NK-92 (cell line): ENCODE measurements around the gene SP8.

Experiments used
- DNase-seq: peaks from one replicate; lab custom pipeline; 2025; ENCODE audit not compliant: unreplicated experiment; lab: John Stamatoyannopoulos, UW

SP8 gene

GRCh38 chr7:20795361-20795760 lies 8.7 kb upstream of the SP8 start:
- DNase-seq, result no peak

DNA sequence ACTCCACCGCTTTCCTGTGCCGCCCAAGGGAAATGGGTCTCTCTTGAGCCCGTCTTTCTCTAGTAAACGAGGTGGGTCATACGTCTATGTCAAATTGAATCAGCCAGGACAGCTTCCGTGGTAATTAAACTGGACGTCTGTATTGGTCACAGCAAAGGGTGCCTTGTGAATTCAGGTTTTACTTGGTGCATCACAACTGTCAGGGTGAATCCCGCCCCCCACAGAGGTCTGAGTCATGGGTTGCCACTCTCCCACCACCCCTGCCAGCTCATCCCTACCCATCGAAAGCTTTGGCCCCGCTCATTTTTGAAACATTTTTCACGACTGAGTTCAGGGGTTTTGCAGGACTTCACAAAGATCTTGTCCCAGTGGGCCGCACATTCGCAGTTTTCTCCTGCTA lies 8.0 kb upstream of the SP8 start:
- no peak for DNase-seq

DNA sequence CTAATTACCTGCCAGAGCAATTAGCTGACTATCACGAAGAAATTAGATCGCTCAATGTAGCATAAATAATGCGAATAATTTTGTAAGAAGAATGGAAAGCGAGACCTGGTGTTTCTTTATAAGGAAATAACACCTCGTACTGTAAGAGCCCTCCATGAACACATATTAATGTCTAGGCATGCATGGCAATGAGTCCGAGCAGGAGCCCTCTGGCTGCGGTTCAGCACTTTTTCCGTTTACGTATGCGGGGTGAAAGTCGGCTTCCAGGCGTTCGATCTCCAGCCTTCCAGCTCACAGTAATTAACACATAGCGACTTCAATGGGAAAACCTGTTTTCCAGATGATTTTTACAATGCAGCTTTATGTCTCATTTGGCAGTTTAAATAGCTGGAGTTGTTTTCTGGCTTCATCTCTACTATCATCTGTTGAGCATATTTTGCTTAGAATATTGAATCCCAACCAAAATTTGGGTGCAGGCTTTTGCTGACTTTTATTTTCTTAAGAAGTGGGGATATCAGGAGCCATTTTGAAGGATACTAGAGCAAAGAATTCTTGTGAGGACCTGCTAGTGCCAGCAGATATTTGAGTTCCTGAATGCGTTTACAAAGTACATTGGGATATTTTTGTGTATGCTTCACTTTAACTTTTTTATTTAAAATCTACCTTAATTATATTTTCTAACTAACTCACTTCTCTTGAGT lies 7.2 kb upstream of the SP8 start:
- no peak for DNase-seq

GRCh38 chr7:20793248-20793647 lies 6.6 kb upstream of the SP8 start:
- DNase-seq, result no peak

DNA sequence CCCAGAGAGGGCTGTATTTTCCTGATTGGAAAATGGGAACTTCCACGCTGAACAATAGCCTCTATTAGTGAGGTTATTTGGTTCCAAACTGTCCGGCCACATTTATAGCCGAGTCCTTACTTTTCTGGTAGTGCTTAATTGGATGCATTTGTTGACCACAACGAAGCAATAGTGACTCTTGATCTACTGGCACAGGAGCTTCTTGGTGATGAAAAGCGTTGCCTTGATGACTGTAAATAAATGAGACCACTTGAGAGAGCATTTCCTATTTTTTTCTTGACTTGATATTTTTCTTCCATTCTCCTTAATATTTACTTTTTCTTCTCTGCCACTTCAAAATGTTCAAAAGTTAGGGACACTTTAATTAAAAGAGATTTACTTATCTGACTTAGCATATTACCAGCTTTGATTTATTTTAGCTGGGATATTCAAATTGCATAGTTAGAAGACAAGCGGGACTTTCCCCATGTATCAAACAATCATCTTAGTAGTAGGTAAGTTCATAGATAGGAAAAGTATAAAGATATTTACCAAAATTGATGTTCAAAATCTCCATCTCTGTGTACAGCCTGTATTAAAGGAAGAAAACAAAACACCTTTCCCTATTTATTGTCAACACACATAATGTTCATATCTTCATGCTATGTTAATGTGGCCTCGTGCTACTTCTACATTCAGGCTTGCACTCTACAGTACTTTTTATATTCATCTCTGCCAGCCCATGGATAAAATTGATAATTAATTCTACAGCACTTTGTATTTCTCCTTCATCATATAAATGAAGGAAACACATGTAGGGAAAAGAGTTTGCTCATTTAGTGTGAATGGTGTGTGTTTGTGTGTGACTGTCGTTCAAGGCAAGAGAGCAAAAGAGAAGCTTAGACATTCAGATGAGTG lies 5.1 kb upstream of the SP8 start:
- DNase-seq, result no peak

DNA sequence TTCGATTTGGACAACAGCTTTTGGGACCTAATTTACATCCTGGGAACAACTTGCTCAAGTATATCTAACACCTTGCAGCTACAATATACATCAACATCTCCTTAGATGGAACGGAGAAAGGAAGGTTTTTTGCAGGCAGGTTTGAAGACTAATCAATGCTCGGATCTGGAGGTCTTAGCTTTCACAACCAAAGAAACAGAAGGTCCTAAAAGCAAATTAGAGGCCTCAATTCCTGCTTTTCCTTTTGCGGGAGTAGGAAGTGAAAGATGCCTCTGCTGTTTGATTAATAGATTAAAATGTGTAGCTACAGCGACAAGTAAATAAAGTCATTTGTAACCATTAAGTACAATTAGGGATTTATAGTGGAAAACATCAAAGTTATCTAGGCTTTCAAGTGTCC lies 3.7 kb upstream of the SP8 start:
- no peak for DNase-seq

- no peak for DNase-seq
These were observed 1.8 kb upstream of the SP8 start for GRCh38 chr7:20788420-20788990.

DNA sequence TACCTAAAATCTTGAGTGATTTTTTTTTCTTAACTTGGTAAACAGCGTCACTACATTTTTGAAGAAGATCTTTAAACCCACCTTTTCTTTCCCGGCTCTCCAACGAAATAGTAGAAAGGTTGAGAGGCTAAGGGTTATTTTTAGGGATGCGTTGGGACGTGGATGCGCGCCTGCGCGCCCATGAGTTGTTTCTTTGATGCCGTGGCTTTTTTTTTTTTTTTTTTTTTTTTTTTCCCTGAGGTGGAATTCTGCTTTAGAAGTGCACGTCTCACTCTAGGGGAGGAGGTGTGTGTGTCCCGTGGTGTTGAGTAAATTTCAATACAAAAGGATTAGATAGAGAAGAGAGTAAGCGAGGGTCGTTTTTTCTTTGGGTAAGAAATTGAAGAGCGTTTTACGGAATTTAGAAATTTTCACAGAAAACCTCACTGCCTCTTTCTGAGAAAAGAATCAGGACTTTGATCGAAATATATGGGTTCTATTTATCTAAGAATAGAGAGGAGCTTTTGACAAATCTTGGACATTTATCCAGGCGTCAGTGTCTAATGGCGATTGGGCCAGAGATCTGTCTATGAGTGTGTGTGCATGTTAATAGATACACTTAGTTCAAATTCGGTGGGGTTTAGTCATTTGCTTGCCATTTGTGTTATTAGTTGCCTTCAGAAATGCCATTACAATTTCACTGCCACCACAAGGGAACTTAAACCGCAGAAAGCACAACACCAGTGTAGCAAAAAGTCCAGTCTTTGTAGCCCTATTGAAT lies 1.2 kb upstream of the SP8 start:
- DNase-seq, result no peak

DNA sequence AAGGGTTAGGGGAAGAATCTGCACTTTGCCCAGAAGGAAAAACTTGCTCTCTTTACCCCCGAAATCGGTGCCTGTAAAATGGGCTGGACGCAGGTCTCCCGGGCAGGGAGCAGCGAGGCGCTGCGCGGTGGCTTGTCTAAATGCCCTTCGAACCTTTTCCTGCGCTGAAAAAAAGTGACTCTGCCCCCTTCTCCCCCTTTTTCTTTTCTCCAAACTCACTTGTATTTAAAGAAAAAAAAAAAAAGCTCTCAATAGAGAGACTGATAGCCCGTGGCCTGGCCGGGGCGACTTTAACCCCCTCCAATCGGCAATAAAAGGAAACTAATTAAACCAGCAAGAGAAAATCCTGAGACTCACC lies 286 bp downstream of the SP8 start:
- no peak for DNase-seq

DNA sequence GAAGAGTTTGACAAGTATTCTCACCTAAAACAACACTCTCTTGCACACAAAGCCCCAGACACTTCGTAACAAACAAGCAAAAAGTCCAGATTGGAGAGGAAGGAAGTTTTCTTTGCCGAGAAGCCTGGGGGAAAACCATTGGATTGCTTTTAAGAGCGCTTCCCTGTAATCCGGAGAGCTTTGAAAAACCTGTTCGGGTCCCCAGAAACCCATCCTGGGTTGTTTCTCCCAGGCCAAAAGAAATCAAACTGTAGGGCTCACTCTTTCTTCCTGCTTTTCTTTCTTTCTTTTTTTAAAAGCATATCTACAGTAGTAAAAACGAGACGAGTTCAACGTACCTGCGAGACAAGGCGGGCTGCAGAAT lies 655 bp downstream of the SP8 start:
- no peak for DNase-seq

GRCh38 chr7:20785157-20786048 lies 1.3 kb downstream of the SP8 start:
- DNase-seq, result no peak

- no peak for DNase-seq
These were observed 2.1 kb downstream of the SP8 start for GRCh38 chr7:20784388-20785156.

DNA sequence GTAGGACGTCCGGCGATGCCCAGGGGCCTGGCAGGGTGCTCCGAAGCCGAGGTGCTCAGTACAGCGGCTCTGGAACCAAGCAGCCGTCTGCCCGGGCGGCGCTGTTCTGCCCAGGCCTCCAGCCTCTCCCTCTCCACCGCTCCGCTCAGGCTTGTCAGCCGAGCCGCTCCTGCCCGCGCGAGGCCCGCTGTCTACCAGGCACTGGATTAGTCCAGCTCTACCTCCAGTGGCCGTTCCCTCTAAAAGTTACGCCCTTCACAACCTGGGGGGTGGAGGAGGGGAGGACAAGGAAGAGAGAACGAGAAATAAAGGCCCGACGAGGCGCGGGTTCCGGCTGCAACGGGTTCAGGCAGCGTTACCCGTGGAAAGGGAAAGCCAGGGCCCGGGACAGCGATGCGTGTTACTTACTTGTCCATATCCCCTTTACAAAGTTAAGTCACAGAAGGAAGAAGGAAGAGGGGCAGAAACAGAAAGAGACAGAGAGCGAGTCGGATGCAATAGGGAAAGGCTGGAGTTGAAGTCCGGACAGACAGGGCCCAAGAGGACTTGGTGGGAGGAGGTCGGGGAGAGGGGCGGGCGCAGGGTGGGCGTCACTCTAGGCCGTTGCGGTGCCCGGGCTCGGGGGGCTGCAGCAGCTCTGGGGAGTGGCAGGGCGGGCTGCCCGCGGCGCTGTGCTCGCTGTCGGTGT lies 2.8 kb downstream of the SP8 start:
- DNase-seq, result no peak

DNA sequence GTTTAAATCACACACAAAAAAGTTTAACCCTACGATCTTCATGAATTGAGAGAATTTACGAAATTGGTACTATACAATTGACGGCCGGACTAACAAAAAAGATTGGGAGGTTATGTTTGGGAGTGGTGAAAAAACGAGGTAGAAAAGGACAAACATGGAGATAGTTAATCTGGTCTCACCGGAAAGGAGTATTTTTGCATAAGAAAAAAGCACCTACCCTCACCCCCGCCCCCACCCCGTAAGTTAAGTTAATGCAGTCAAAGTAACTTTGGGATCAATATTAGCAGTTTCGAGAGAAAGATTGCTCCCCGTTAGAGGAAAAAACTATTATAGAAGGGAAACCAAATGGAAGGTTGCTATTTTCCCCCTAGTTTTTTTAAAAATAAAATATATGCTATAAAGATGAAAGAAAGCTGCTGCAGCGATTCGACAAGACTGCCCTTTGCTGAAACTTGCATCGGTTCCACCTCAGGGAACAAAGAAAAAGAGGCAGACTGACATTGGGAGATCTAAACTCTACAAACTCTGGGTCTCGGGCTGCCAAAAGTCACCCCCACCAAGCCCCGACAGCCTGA lies 3.5 kb downstream of the SP8 start:
- no peak for DNase-seq

- no peak for DNase-seq
These were observed 7.6 kb downstream of the SP8 start for GRCh38 chr7:20779041-20779440.

DNA sequence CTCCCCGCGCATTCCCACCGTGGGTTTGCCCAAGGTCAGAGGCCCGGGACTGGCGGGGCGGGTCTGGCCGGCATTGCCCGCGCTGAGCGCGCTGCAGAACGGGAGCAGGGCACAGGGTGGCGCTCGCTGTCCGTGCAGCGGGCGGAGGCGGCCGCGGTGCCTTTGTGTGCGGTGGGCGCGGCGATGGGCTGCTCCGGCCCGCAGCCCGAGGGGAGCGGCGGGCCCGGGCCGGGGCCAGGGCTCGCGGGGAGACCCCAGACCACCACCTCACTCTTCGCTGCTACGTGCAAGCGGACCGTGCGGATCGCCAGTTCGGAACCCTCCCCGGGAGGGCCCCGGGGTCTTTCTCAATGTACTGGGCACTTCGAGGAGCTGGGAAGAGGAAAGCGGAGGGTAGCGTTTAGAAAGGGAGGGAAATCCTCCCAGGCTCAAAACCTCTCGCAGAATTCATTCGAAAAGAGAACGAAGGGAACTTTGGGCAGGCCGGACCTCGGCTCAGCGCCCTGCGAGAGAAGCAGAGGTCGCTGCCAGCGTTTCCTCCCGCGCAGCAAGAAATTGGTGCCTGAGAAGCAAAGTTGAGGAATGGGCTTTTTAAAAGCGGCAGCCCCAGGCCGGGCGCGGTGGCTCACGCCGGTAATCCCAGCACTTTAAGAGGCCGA lies 8.5 kb downstream of the SP8 start:
- no peak for DNase-seq

DNA sequence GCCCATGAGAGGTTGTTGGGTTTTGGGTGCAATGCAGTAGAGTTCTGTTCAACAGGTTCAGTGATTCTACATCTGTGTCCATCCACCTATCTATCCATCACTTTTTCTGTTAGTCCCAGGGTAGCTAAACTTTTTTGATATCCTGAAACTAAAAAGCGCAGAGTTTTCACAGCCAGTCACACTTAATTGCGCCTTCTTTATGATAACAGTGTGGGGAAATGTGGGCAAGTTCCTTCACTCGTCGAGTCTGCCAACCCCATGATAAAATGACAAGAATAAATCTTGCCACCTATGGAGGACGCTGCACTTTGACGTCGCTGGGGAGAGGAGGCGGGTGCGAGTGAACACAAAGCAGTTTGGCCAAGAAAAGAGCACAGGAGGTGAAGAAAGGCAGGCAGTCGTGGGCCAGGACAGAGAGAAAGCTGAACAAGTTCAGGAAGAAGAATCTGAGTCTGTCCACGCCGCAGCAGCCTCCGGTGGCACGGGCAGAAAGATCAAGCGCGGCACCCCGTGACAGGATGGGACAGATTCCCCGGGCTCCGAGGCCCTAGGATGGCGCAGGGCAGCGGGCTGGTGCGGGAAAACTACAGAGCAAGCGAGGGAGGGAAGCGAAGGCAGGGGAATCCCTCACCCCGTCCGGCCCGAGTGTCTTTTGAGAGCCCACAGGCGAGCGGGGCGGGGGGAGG lies 9.2 kb downstream of the SP8 start:
- no peak for DNase-seq

- no peak for DNase-seq
These were observed 9.7 kb downstream of the SP8 start for GRCh38 chr7:20776942-20777341.
